Measurements from ENCODE around the gene TNK2.
A peak's percentile ranks its signal among the peaks of the same experiment; 100 is the strongest.

TNK2 gene

GRCh38 chr3:195897853-195898415 is 10.4 kb downstream of the TNK2 start:
- DNase-seq, result no peak

GRCh38 chr3:195897081-195897852 is 11.1 kb downstream of the TNK2 start:
- peak; percentile 71 for DNase-seq

- peak; percentile 84 for DNase-seq
Observed at GRCh38 chr3:195896361-195897080, 11.8 kb downstream of the TNK2 start.

- peak; percentile 87 for DNase-seq
Observed at GRCh38 chr3:195895861-195896360, 12.4 kb downstream of the TNK2 start.

GRCh38 chr3:195895078-195895860 is 13.1 kb downstream of the TNK2 start:
- DNase-seq, result peak; percentile 81

- no peak for DNase-seq
Observed at GRCh38 chr3:195893916-195894465, 14.4 kb downstream of the TNK2 start.

GRCh38 chr3:195893516-195893915 is 14.8 kb downstream of the TNK2 start:
- no peak for DNase-seq

- DNase-seq, result no peak
Observed at GRCh38 chr3:195893044-195893395, 15.3 kb downstream of the TNK2 start.

GRCh38 chr3:195892105-195893043 is 16.0 kb downstream of the TNK2 start:
- peak; percentile 71 for DNase-seq

- no peak for DNase-seq
Observed at GRCh38 chr3:195891431-195892104, 16.8 kb downstream of the TNK2 start.

- no peak for DNase-seq
Observed at GRCh38 chr3:195889870-195890295, 18.5 kb downstream of the TNK2 start.

GRCh38 chr3:195888981-195889869 is 19.1 kb downstream of the TNK2 start:
- DNase-seq, result no peak

GRCh38 chr3:195888311-195888761 is 20.0 kb downstream of the TNK2 start:
- DNase-seq, result no peak

GRCh38 chr3:195887670-195888069 is 20.7 kb downstream of the TNK2 start:
- no peak for DNase-seq

GRCh38 chr3:195886181-195887141 is 21.9 kb downstream of the TNK2 start:
- DNase-seq, result no peak

GRCh38 chr3:195885036-195885891 is 23.1 kb downstream of the TNK2 start:
- peak; percentile 69 for DNase-seq

- DNase-seq, result no peak
Observed at GRCh38 chr3:195884691-195885035, 23.7 kb downstream of the TNK2 start.

- DNase-seq, result no peak
Observed at GRCh38 chr3:195883801-195884200, 24.6 kb downstream of the TNK2 start.
